GM19463 (cell line): ENCODE data around the gene DDC.

Experiments used
- ATAC-seq: cut with Tn5 transposase; IDR thresholded peaks from one replicate; pipeline ENCODE4 v1.9.1; 2021; ENCODE audit warnings: mild to moderate bottlenecking, moderate library complexity; ENCODE audit not compliant: unreplicated experiment

Gene DDC

DNA sequence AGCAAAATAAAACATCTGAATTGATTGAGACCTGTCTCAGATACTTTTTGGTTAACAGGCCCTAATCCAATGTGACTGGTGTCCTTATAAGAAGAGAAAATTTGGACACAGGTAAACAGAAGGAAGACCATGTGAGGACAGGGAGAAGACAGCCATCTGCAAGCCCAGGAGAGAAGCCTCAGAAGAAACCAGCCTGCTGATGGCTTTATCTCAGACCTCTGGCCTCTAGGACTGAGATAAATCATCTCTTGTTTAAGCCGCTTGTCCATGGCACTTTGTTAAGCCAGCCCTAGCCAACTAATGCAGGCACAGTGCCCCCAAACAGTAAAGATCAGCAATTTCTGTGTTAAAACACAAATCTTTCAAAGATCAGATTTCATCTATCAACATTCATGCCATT, 73.3 kb downstream of the DDC start:
- no peak for ATAC-seq

DNA sequence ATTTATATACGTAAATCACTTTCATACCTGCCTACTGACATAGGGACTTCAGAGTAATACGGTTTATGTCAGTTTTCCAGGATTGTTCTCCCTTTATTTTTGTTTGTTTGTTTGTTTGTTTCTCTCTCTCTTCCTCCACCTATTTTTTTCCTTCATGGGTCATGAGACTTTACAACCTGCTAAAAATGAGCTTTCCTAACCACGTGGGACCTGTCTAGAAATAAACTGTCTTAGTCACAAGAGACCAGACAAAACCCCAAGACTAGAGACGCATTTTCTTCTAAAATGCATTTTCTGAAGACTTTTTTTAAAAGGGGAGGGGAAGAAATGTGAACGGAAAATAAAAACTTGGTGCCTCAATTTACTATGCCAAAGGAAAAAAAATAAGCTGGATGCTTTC, 74.0 kb downstream of the DDC start:
- no peak for ATAC-seq

DNA sequence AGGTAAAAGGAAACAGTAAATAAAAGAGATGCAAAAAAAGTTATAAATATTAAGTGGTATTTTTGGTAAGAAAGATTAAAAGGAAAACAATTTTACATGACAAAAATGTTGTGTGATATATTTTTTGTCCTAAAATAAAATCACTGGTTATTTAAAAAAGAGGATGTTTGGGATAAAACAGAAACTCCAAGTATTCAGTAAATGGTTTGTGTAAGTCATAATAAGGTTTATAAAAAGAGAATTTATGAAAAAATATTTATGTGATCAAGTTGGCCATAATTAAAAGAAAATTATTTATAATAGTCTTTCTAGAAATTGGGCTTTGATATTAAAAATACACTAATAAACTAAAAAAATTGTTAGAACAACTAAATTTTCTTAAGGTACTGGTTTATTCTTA, 76.8 kb downstream of the DDC start:
- no peak for ATAC-seq

DNA sequence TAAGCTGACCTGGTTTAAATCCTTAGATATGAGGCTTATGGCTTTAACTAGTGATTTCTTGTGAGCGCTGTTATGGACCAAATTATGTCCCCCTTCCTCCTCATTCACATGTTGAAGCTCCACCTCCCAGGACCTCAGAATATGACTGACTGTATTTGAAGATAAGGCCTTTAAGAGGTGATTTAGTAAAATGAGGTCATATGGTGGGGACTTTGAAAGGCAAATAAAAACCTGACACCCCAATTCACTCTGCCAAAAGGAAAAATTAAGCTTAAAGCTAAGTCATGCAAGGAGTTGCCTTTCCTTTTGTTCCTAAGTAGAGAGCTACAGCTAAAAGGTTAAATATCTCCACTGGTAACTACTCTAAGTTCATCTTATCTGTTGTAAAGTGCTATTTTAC, 78.7 kb downstream of the DDC start:
- no peak for ATAC-seq

DNA sequence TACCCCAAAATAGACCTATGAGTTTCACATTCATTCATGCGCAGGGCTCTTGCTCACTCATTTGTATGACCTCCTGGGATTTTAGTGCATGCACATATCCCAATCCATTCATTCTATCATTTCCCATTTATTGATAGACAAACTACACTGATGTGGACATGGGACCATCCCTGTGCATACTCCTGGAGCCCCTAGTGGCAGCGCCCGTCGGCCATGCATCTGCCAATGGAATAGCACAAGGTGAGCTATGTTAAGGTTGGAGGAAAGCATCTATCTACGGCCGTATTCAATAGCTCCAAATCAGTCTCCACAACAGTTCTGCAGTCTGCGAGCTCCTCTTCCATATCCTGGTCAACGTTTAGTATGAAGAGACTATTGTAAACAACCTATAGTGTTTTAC, 83.3 kb downstream of the DDC start:
- ATAC-seq, result no peak

DNA sequence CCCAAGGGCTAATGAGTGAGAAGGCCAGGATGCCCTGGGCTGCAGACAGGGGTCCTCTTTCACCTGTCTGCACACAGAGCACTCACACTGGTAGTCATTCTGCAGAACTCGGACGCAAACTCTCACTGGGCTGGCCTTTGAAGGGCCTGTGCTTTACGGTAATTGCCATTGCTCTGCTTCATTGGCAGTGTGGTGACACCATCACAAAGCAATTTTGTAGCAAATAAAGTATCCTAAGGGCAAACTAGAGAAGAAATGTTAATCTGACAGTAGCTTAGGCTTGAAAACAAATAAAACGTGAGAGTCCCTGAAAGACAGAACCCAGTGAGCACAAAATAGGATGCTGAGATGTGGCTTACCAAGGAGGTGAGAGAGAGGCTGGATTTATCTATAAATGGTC, 84.4 kb downstream of the DDC start:
- ATAC-seq, result no peak

DNA sequence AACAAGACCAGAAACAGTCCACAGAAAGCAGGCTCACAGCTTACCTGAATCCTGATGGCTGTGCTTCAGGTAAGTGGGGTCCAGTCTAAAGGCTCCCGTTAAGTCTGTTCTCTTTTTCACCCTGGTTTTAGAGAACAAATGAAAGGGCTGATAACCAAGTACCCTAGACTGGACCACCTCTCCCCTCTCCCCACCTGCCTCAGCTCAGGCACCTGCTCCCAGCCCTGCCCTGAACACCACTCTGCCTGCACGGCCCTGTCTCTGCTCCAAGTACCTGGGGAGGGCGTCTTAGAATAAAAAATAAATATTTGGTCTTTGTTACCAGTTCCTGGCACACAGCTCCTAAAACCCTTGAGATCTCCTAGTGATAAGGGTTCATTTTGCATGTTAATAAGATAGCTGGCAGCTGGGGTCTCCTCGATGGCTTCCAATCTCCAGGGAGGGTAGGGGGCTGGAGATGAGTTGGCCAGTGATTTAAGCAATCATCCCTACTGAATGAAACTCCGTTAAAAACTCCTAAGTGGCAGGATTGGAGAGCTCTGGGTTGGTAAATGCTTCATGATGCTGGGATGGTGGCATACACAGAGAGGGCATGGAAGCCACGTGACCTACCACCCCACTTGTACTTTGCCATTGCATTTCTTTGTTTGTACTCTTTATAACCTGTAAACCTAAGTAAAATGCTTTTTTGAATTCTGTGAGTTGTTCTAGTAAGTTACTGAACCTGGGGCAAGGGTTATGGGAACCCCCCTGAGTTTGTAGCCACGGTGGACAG, 85.3 kb downstream of the DDC start:
- no peak for ATAC-seq

DNA sequence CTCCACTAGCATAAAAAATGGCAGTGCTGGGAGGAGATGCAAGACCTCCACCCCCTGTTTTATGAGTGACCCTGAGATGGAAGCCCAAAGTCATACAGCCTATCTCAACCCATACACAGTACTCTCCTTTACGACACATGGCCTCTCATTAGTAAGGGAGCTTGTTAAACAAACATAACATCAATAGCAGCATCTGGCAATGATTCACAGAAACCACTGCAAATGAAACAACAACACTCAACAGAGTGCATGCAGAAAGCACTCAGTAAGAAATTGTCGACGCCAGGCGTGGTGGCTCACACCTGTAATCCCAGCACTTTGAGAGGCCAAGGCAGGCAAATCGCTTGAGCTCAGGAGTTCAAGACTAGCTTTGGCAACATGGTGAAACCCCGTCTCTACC, 87.6 kb downstream of the DDC start:
- ATAC-seq, result no peak

DNA sequence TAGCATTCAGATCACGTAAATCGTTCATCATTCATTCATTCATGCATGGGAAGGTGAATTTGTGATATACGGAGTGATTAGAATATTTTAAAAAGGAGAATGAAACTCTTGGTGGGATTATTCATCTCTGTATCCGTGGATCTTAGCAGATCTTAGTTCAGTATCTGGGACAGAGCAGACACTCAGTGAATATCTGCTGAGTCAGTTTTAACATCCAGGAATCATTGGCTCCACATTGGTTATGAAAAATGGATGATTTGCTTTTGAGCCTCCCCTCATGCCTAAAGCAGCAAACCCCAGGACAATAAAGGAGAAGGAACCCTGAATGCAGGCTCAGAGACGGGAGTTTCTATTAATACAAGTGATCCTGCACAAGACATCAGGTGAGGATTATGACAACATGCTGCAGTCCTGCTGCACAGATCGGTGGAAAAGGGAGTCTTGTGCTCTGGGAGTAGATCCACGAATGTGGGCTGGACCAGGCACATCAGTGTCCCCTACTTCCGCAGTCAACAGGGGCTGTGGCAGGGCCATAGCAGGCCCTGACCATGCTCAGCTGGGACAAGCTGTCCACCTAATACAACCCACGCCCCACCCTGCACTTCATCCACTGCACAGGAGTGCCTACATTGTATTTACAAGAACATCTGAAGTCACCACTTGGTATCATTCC, 88.1 kb downstream of the DDC start:
- ATAC-seq, result no peak

DNA sequence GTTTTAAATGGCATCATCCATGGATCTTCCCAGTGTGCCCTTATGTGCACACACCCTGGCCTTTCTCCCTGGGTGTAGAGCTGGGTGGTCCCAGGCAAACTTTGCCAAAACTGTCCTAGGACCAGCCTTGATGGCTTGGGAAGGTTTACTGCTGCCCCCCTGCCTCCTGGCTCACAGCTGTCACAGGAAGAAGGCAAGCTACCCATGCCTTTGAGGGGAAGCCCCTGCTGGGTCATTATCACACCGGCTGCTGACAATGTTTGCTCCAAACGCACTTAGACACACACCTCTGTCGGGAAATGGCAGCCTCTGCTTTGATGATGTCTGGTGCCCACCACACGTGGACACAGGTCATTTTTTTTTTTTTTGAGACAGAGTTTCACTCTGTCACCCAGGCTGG, 89.9 kb downstream of the DDC start:
- ATAC-seq, result no peak

DNA sequence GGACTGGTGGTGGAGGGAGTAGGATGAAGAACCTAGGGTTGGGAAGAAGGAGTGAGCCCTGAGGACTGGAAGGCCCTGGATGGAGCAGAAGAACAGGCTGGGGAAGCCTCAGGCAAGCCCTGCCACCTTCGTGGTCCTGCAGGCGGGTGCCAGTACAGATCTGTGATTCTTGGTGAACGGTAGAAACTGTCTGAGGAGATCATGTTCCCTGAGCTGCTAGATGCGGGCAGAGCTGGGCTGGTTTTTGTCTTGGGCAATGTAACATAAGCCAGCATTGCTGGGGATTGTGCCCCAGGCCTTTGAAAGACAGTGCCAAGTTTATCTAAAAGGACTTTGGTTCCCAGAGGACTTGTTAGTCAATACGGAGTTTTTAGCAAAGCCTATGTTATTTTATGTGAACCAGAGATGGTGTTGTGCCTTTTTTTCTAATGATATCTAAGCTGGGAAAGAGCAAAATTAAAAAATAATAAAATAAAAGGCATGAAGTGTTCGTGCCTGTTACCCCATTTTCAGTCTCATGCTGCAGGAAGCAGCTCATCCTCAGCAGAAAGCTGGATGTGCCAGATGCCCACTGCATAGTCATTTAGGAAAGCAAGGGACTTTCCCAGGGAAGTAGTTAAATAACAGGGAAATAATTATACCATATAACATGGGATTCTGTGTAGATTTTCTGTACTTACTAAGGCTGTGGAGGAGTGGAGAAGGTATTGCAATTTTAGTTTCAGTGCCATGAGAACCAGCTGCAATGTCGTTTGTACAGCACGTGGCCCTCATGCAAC, 90.6 kb downstream of the DDC start:
- no peak for ATAC-seq

DNA sequence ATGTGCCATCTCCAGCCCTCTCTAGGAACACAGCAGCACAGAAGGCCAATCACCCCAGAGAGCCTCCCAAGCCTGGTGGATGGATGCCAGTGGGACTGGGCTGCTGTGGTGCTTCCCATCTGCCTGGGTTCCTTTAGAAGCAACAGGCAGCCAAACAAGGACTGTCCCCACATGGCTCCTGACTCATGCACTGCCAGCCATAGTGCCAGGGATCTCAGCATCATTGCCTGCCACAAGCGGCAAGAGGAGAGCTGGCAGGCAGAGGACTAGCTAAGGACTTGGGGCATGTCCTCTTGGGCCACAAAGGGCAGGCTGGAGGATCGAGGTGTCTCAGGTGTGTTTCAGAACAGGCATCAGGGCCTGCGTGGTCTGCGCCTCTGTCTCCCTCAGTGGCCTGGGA, 91.7 kb downstream of the DDC start:
- ATAC-seq, result no peak

DNA sequence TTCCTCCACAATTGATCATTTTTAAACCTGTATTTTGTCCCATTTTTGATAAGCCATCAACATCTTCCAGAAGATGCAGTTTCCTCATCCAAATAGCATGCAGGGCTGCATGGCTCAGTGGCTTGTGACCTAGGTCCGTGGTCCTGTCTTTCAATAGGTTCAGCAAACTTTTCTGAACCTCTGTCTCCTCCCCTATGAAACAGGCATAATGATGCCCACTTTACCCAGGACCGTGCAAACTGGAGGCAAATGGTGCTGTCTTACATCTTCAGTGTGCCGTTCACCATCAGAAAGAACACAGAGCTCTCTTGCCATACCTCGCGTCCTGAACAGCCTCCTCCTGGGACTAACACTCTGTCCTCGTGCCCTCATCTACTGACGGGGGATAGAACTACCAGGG, 92.8 kb downstream of the DDC start:
- ATAC-seq, result no peak

DNA sequence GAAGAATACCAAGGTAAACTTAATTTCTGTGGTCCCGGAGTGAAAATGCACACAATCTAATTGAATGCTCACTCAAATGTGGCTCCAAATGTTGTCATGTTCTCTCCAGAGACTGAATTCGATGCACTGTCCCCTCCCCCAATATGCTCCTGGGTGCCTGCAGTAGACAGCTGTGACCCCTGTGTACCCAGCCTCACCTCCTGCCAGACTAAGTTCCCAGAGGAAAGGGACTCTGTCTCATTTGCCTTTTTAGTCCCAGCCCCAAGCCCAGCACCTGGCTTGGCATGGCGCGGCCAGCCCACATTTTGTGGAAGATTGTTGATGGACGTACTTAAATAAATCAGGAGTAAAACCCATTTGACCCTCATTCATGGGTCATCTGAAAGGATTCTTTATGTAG, 93.2 kb downstream of the DDC start:
- no peak for ATAC-seq

DNA sequence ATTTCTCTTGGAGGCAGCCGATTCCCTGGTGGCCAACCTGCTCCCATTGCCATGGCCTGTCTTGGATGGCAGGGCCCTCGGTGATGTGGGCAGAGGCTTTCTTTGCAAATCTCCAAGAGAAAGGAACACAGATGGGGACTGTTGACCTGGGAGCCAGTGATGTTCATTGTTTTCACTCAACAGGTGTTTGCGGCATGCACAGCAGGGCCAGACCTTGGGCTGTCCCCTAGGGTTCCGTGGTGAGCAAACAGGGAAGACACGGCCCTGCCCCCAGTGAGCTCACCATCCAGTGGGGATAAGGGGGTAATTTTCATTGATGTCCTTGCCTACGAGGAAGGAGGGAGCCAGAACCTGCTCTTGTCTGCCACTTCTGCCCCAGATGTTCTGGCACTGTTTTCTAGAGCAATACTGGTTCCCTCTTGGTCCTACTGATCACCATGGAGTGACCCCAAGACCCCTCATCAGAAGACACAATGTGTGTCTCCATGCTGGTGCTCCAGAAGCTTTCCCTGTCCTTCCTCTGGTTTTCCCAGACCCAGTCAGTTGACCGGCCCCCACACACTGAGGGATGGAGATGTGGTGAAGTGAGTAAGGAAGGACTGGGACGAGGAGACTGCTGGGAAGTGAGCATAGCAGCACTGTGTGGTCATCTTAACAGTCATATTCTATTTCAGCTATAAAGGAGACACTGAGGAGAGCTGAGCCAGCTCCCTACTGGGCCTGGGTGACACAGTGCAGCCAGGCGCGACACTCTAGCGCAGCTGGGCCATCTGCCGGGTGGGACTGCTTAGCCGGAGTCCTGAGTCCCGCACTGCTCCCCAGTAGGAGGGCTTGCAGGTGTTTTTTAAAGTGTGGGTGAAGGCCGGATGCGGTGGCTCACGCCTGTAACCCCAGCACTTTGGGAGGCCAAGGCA, 94.7 kb downstream of the DDC start:
- ATAC-seq, result no peak

DNA sequence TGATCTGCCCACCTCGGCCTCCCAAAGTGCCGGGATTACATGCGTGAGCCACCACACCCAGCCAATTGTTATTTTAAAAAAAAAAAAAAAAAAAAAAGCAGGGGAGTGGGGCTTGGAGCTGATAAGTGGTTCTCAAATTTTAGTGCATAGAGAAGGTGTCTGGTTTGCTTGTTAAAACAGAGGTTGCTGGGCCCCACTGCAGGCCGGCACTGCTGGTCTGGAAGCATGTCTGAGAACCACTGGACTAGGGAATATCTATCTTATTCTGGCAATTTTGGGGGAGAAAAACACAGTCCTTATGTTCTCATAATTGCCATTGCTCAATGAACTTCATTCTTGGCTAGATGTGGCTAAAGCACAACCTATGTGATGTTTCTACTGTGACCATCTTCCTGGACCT, 96.0 kb downstream of the DDC start:
- no peak for ATAC-seq

DNA sequence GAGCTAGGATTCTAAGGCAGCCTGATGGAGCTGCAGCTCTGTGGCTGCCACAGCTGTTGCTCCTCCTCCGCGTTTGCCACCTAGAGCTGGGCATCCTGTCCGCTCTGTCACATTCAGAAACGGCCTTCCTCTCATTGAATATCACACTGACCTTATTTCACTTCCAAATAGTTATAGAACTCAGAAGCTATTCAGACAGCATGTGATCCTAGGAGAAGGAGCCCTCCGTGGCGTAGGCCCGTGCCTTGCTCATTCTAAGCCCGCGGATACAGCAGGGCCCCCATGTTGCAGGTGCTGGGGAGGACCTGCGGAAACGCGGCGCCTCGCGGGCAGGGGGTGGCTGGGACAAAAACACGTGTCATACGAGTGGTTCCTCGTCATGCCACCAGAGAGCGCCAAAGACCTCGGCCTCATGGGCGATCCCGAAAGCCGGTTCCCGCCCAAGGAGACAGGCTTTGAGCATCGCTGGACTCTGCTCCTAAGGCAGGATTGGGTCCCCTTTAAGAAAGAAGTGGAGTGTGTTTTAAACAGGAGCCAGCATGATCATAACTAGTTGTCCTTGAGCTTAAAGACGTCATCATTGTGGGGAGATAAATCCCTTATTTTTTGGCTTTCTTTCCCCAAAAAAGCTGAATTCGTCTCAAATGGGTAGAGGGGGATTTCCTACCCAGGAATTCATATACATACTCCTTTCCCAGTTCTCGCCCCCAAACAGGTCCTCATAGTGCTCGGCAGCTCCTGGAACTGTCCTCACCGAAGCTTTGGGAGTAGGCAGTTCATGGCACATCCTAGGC, 97.2 kb downstream of the DDC start:
- ATAC-seq, result peak; percentile 91

DNA sequence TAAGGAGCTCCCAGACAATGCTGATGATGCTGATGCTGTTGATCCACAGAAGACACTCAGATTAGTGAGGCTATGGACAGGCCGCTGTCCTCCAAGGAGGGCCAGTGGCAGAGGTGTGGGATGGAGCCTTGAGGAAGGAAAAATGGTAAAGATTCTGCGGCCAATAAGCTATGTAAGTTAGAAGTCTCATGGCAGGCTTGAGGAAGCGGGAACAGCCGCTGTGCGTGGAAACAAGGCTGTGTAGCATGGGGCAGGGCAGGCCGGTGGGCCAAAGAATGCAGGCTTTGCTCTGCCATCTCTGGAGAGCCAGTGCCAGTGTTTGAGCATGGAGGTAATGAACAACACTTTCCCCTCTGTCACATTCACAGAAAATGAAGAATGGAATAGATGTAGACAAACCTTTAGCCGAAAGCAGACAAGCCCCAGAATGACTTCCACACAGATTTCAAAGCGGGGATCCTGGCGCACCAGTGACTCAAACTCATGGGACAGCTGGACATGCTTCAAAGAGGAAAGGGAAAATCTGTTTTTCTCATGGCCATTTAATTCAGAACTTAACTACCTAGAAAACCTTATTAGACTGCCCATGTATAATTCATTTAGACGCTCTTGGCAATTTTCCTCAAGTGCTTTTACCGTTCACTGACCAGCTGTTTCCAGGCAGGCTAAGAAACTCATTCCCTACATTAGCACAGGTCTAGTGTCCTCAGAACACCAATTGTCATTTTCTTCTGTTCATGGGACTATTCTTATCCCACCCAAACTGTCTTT, 98.2 kb downstream of the DDC start:
- no peak for ATAC-seq

DNA sequence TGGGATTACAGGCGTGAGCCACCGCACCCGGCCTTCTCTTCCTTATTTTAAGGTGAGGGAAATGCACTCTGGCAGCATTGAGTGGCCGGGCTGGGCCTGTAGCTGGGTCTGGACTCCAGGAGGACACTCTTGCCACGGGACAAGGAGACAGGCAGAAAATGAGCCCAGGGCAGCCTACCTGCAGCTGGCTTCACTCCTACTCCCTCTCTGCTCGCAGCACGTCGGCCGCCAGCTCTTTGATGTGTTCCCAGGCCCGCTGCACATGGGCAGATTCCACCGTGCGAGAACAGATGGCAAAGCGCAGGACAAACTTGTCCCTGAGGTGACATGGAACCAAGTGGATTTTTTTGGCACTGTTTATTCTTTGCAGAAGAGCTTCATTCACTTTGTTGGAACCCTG, 102.2 kb downstream of the DDC start:
- ATAC-seq, result no peak
